ENCODE results near the gene HSPA1A. TPM values are rescaled to one million over a fixed set of nuclear protein-coding genes. Genes with fewer than 3 reads are reported as not detected.

HSPA1A gene
- total RNA-seq, result 345 TPM

DNA sequence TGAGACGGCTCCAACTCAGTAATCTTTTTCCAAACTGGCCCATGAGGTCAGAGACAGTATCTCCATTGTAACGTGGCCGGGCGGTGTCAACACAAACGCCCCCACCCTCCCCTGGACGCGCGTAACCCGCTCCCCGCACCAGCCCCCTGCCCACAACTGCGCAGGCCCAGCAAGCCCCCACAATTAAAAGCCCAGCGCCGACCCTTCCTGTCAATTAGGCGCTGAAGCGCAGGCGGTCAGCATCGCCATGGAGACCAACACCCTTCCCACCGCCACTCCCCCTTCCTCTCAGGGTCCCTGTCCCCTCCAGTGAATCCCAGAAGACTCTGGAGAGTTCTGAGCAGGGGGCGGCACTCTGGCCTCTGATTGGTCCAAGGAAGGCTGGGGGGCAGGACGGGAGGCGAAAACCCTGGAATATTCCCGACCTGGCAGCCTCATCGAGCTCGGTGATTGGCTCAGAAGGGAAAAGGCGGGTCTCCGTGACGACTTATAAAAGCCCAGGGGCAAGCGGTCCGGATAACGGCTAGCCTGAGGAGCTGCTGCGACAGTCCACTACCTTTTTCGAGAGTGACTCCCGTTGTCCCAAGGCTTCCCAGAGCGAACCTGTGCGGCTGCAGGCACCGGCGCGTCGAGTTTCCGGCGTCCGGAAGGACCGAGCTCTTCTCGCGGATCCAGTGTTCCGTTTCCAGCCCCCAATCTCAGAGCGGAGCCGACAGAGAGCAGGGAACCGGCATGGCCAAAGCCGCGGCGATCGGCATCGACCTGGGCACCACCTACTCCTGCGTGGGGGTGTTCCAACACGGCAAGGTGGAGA, at the start of gene HSPA1A, which contains the start of gene HSPA1L:
TSS of gene HSPA1A (plus strand) at position 519 of the 814 bp plus-strand sequence. CDS start at position 733, 214 bp downstream.
TSS of gene HSPA1L (minus strand) at position 259 of the 814 bp plus-strand sequence. CDS start 3,311 bp downstream, outside the sequence.
- TF ChIP-seq POLR2A (IDR thresholded peaks at IDR 0.05) (peak; percentile 100), POLR2AphosphoS5 (IDR thresholded peaks at IDR 0.05; ENCODE audit: insufficient read depth in 1 of 2, low read depth in 1 of 2) (peak; percentile 100)
- TF ChIP-seq, protein P1, sequence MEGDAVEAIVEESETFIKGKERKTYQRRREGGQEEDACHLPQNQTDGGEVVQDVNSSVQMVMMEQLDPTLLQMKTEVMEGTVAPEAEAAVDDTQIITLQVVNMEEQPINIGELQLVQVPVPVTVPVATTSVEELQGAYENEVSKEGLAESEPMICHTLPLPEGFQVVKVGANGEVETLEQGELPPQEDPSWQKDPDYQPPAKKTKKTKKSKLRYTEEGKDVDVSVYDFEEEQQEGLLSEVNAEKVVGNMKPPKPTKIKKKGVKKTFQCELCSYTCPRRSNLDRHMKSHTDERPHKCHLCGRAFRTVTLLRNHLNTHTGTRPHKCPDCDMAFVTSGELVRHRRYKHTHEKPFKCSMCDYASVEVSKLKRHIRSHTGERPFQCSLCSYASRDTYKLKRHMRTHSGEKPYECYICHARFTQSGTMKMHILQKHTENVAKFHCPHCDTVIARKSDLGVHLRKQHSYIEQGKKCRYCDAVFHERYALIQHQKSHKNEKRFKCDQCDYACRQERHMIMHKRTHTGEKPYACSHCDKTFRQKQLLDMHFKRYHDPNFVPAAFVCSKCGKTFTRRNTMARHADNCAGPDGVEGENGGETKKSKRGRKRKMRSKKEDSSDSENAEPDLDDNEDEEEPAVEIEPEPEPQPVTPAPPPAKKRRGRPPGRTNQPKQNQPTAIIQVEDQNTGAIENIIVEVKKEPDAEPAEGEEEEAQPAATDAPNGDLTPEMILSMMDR (IDR thresholded peaks at IDR 0.05), result no peak
- H3K27me3 ChIP-seq, result no peaks in the 10 kb centered on the region
- H3K4me3 ChIP-seq, result peak within 1 kb of the TSS; percentile 59 to 73
- peaks cover 43% of the 10 kb centered on the region for H3K4me1 ChIP-seq
- H3K36me3 ChIP-seq, result no peaks in the 10 kb centered on the region
- no peaks in the 10 kb centered on the region for H3K9me3 ChIP-seq
- DNase-seq (ENCODE audit: extremely low spot score in 2 of 2), result peak in 1 of 2 donors; percentile 99
- intact Hi-C loops (cut with DNase I), result no loop called here
- peak within 1 kb of the TSS; percentile 100 for H3K27ac ChIP-seq

- Histone ChIP-seq H3K27me3 (no peaks in the 10 kb centered on the region), H3K36me3 (no peaks in the 10 kb centered on the region), H3K27ac (no peak overlapping the region), H3K4me3 (no peak overlapping the region), H3K4me1 (no peaks in the 10 kb centered on the region), H3K9me3 (no peaks in the 10 kb centered on the region)
- intact Hi-C loops (cut with DNase I), result no loop called here
- DNase-seq (ENCODE audit: extremely low spot score in 2 of 2), result no peak
- TF ChIP-seq, protein P1 (IDR thresholded peaks at IDR 0.05), result no peak
- no peak for TF ChIP-seq POLR2AphosphoS5 (IDR thresholded peaks at IDR 0.05; ENCODE audit: insufficient read depth in 1 of 2, low read depth in 1 of 2)
- TF ChIP-seq POLR2A (IDR thresholded peaks at IDR 0.05), result no peak
These were observed 49.8 kb upstream of the HSPA1A start for GRCh38 chr6:31765559-31765909.

DNA sequence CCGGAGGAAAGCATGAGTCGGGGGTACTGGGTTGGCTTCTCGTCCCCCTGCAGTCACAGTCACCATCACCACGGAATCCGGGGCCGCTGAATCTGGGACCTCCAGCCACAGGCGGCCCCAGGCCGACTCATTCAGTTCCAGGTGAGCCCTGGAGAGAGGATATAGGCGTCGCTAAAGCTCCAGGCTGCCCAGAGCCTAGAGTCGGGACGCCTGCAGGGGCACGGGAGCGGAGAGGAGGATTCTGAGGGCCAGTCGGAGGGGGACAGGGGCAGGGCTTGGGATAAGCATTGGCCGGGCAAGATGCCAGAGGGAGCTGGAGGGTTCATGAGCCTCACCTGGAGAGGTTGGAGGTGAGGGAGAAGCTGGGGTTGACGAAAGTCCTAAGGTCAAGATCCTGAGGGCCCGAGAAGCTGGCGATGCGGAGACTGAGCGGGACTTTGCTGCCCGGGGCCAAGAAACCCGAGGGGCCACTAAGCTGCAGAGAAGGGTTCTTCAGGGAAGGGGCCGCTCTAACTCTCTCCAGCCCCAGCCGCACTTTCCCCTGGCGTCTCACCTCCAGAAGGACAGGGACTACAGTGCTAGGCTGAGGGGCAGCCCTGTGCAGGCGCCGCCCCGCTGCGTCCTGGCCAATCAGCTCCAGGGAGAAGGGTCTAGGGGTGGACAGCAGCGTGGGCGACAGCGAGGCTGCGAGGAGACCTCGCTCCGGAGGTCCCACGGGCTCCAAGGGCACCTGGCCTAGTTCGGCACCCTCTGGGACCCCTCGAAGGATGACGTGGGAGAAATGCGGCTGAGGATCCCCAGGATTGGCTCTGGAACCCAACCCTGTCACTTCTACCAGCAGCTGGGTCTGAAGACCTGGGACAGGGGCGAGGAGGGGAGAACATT, 49.2 kb upstream of the HSPA1A start:
- no peak overlapping the region for H3K27ac ChIP-seq
- peak overlapping the region; percentile 16 to 20 for H3K4me3 ChIP-seq
- no peaks in the 10 kb centered on the region for H3K4me1 ChIP-seq
- no peaks in the 10 kb centered on the region for H3K36me3 ChIP-seq
- intact Hi-C loops (cut with DNase I), result no loop called here
- no peaks in the 10 kb centered on the region for H3K9me3 ChIP-seq
- H3K27me3 ChIP-seq, result no peaks in the 10 kb centered on the region
- TF ChIP-seq POLR2A (IDR thresholded peaks at IDR 0.05) (no peak), POLR2AphosphoS5 (IDR thresholded peaks at IDR 0.05; ENCODE audit: insufficient read depth in 1 of 2, low read depth in 1 of 2) (no peak)
- TF ChIP-seq, protein P1 (IDR thresholded peaks at IDR 0.05), result no peak
- no peak for DNase-seq (ENCODE audit: extremely low spot score in 2 of 2)

- TF ChIP-seq POLR2AphosphoS5 (IDR thresholded peaks at IDR 0.05; ENCODE audit: insufficient read depth in 1 of 2, low read depth in 1 of 2) (no peak), POLR2A (IDR thresholded peaks at IDR 0.05) (no peak)
- TF ChIP-seq, protein P1 (IDR thresholded peaks at IDR 0.05), result no peak
- Histone ChIP-seq H3K27ac (no peak overlapping the region), H3K36me3 (no peaks in the 10 kb centered on the region), H3K9me3 (no peaks in the 10 kb centered on the region), H3K4me1 (no peaks in the 10 kb centered on the region), H3K27me3 (no peaks in the 10 kb centered on the region), H3K4me3 (no peak overlapping the region)
- DNase-seq (ENCODE audit: extremely low spot score in 2 of 2), result no peak
- intact Hi-C loops (cut with DNase I), result no loop called here
These were observed 48.2 kb upstream of the HSPA1A start for GRCh38 chr6:31767096-31767645.
